WI38 (cell line): ENCODE data around the gene SETBP1.

Experiments used
- H3K4me3 ChIP-seq: 2 replicates; pipeline ENCODE4 v1.5.1; 2011; ENCODE audit warnings: low read depth, mild to moderate bottlenecking, control low read depth, low read length
- CTCF ChIP-seq: IDR thresholded peaks from 2 replicates; pipeline ENCODE4 v1.5.1; 2012; ENCODE audit warnings: low read depth, mild to moderate bottlenecking, control low read depth, low read length

The SETBP1 gene

GRCh38 chr18:44680273-44681075 lies at the start of gene SETBP1:
Gene SETBP1, plus strand, starts transcription at chr18:44680888. Its CDS starts 20,459 bp downstream, at chr18:44701347.
- no peak for TF ChIP-seq CTCF
- H3K4me3 ChIP-seq = peak within 1 kb of the TSS; percentile 63

- TF ChIP-seq CTCF = no peak
- no peak overlapping the region for H3K4me3 ChIP-seq
Measured at GRCh38 chr18:44632469-44633145, 48.1 kb upstream of the SETBP1 start.

GRCh38 chr18:44635546-44635945 lies 45.1 kb upstream of the SETBP1 start:
- H3K4me3 ChIP-seq = no peak overlapping the region
- TF ChIP-seq CTCF = no peak

GRCh38 chr18:44636241-44636640 lies 44.4 kb upstream of the SETBP1 start:
- TF ChIP-seq CTCF = no peak
- H3K4me3 ChIP-seq = no peak overlapping the region

- H3K4me3 ChIP-seq = no peak overlapping the region
- TF ChIP-seq CTCF = no peak
Measured at GRCh38 chr18:44637210-44638033, 43.3 kb upstream of the SETBP1 start.

- TF ChIP-seq CTCF = no peak
- H3K4me3 ChIP-seq = no peak overlapping the region
Measured at GRCh38 chr18:44638034-44638540, 42.6 kb upstream of the SETBP1 start.
